Measurements from ENCODE around the gene P2RX3. TPM values are rescaled to one million over a fixed set of nuclear protein-coding genes. Genes with fewer than 3 reads are reported as not detected.
"Not testable (repeated sequence)": the region's sequence is repeated elsewhere in the genome, so short reads cannot be mapped to it uniquely, and the experiment has no call there.

P2RX3 gene
- total RNA-seq = not detected

GRCh38 chr11:57338142-57338541 lies at the start of gene P2RX3:
P2RX3 (plus strand) TSS chr11:57338352; CDS start chr11:57338551, 199 bp downstream.
- DNase-seq = peak; percentile 36

- peak; percentile 79 for DNase-seq
Measured at GRCh38 chr11:57288771-57289579, 49.2 kb upstream of the P2RX3 start.

- no peak for DNase-seq
Measured at GRCh38 chr11:57290288-57290687, 47.9 kb upstream of the P2RX3 start.

GRCh38 chr11:57294225-57295131 lies 43.7 kb upstream of the P2RX3 start:
- DNase-seq = peak; percentile 77

- DNase-seq = not testable (repeated sequence)
Measured at GRCh38 chr11:57296205-57296604, 41.9 kb upstream of the P2RX3 start.

- DNase-seq = no peak
Measured at GRCh38 chr11:57297221-57297620, 40.9 kb upstream of the P2RX3 start.

GRCh38 chr11:57299150-57299737 lies 38.9 kb upstream of the P2RX3 start:
- DNase-seq = no peak

GRCh38 chr11:57300785-57301184 lies 37.4 kb upstream of the P2RX3 start:
- no peak for DNase-seq

- no peak for DNase-seq
Measured at GRCh38 chr11:57301711-57302423, 36.3 kb upstream of the P2RX3 start.

GRCh38 chr11:57302489-57302888 lies 35.7 kb upstream of the P2RX3 start:
- DNase-seq = no peak

GRCh38 chr11:57303280-57303989 lies 34.7 kb upstream of the P2RX3 start:
- DNase-seq = no peak

GRCh38 chr11:57303990-57304579 lies 34.1 kb upstream of the P2RX3 start:
- DNase-seq = no peak

- no peak for DNase-seq
Measured at GRCh38 chr11:57305523-57305922, 32.6 kb upstream of the P2RX3 start.

- peak; percentile 45 for DNase-seq
Measured at GRCh38 chr11:57306161-57306876, 31.8 kb upstream of the P2RX3 start.

- DNase-seq = no peak
Measured at GRCh38 chr11:57306940-57307565, 31.1 kb upstream of the P2RX3 start.

- no peak for DNase-seq
Measured at GRCh38 chr11:57307666-57308270, 30.4 kb upstream of the P2RX3 start.

GRCh38 chr11:57308426-57309060 lies 29.6 kb upstream of the P2RX3 start:
- no peak for DNase-seq

GRCh38 chr11:57309106-57310059 lies 28.8 kb upstream of the P2RX3 start:
- no peak for DNase-seq
